GM19099 (cell line): ENCODE measurements around the gene PSMD8.

Source experiments
- POLR2A ChIP-seq: IDR thresholded peaks from 3 replicates; pipeline ENCODE4 v1.6.1; 2011; ENCODE audit warnings: low read depth; ENCODE audit not compliant: insufficient read length; ENCODE audit errors: extremely low read depth

Gene PSMD8

GRCh38 chr19:38413416-38413815, 39.0 kb downstream of the PSMD8 start:
- TF ChIP-seq POLR2A = no peak

GRCh38 chr19:38417146-38417543, 42.8 kb downstream of the PSMD8 start:
- TF ChIP-seq POLR2A = no peak

GRCh38 chr19:38417544-38418506, 43.5 kb downstream of the PSMD8 start:
- no peak for TF ChIP-seq POLR2A

GRCh38 chr19:38420935-38421334, 46.6 kb downstream of the PSMD8 start:
- TF ChIP-seq POLR2A = no peak

GRCh38 chr19:38421856-38422255, 47.5 kb downstream of the PSMD8 start:
- TF ChIP-seq POLR2A = no peak

- no peak for TF ChIP-seq POLR2A
Observed at GRCh38 chr19:38422438-38422837, 48.1 kb downstream of the PSMD8 start.

- TF ChIP-seq POLR2A = no peak
Observed at GRCh38 chr19:38424272-38424671, 49.9 kb downstream of the PSMD8 start.

GRCh38 chr19:38425222-38425809, 50.9 kb downstream of the PSMD8 start:
- no peak for TF ChIP-seq POLR2A

- no peak for TF ChIP-seq POLR2A
Observed at GRCh38 chr19:38425810-38426466, 51.6 kb downstream of the PSMD8 start, which contains the start of gene RASGRP4. Gene RASGRP4 (minus strand): TSS chr19:38426219. CDS start chr19:38426091, 128 bp downstream.

- TF ChIP-seq POLR2A = no peak
Observed at GRCh38 chr19:38429055-38429810, 54.9 kb downstream of the PSMD8 start.

GRCh38 chr19:38429811-38430156, 55.4 kb downstream of the PSMD8 start:
- TF ChIP-seq POLR2A = no peak

- TF ChIP-seq POLR2A = no peak
Observed at GRCh38 chr19:38430931-38431330, 56.6 kb downstream of the PSMD8 start.

- TF ChIP-seq POLR2A = no peak
Observed at GRCh38 chr19:38433268-38433733, 58.9 kb downstream of the PSMD8 start, which contains the start of gene RYR1. Gene RYR1 (plus strand): TSS chr19:38433691. CDS start chr19:38433830, 139 bp downstream.
